ENCODE data around the gene SLC25A33. TPM values are rescaled to one million over a fixed set of nuclear protein-coding genes. Genes with fewer than 3 reads are reported as not detected.

Gene SLC25A33
- total RNA-seq, 1 donor from 2014 or later, result 6.4 TPM

DNA sequence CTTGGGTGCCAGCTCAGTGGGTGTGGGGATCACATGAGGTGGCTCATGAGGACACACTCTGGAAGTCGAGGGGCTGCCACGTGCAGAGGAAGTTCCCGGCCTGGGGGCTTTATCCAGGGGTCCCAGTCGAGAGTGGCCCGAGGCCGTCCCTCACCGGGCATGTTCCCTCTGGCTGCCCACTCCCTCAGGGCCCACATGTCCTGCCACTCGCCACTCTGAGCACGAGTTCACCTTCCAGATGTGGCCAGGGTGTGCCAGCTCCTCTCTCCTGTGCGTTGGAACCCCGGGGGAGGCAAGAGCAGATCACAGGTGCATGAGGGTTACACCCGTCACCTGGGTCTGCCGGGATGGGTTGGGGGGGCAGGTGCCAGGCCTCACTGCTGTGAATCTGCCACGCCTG, 64.0 kb downstream of the SLC25A33 start:
- Histone ChIP-seq H3K4me1 (no peaks in the 10 kb centered on the region), H3K9me3 (no peaks in the 10 kb centered on the region), H3K4me3 (no peak overlapping the region), H3K36me3 (peaks cover 0 to 19% of the 10 kb centered on the region in 2 donors), H3K27me3 (no peaks in the 10 kb centered on the region), H3K27ac (no peak overlapping the region)
- no peak for TF ChIP-seq POLR2A (IDR thresholded peaks at IDR 0.05)
- TF ChIP-seq, protein P1, sequence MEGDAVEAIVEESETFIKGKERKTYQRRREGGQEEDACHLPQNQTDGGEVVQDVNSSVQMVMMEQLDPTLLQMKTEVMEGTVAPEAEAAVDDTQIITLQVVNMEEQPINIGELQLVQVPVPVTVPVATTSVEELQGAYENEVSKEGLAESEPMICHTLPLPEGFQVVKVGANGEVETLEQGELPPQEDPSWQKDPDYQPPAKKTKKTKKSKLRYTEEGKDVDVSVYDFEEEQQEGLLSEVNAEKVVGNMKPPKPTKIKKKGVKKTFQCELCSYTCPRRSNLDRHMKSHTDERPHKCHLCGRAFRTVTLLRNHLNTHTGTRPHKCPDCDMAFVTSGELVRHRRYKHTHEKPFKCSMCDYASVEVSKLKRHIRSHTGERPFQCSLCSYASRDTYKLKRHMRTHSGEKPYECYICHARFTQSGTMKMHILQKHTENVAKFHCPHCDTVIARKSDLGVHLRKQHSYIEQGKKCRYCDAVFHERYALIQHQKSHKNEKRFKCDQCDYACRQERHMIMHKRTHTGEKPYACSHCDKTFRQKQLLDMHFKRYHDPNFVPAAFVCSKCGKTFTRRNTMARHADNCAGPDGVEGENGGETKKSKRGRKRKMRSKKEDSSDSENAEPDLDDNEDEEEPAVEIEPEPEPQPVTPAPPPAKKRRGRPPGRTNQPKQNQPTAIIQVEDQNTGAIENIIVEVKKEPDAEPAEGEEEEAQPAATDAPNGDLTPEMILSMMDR (IDR thresholded peaks at IDR 0.05), result no peak
- no peak for TF ChIP-seq POLR2AphosphoS5 (IDR thresholded peaks at IDR 0.05; ENCODE audit: insufficient read depth in 1 of 2, low read depth in 1 of 2)
- DNase-seq (ENCODE audit: extremely low spot score in 2 of 2), result no peak
- intact Hi-C loops (cut with DNase I), result no loop called here

DNA sequence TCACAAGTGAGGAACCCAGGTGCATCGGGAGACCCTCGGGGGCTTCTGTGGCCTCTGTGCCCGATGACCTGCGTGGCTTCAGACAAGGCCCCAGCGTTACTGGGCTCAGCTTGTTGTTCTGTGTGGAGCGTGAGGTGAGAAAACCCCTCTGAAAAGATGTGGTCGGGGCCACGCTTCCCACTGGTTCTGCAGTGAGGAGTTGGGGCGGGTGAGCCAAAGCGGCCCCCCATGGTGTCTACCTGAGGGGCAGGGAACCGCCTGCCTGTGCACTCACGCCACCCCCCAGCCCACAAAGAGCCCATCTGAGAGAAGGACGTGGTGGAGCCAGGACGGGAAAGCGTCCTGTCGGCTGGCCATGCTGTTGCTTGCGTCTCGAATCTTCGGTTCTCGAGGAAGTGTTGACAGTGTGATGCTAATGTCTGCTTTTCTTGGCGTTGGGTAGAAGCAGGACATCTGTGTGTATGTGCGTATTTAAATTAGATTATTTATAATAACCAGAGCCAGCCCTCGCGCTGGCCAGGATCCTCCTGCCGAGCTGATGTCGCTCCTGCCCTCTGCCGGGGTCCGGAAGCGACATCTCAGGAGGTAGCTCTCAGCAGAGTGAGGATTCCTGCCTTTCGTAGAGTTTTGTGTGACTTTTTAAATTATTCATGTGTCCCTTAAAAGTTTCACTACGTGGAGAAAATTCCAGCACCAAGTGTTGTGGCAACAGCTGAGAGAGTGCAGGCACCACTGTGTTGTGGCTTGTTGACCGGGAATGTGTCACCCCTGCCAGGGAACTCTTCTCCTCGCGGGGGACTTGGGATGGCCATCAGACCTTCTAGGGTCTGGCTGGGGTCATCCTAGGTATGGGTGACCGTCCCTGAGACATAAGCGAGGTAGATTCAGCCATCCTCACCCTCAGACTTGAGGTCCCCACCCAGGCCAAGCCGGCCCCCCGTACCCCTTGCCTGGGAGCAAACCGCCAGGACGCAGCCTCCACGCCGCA, 64.8 kb downstream of the SLC25A33 start:
- Histone ChIP-seq H3K4me3 (no peak overlapping the region), H3K27me3 (no peaks in the 10 kb centered on the region), H3K4me1 (no peaks in the 10 kb centered on the region), H3K36me3 (peaks cover 0 to 15% of the 10 kb centered on the region in 2 donors), H3K27ac (no peak overlapping the region), H3K9me3 (no peaks in the 10 kb centered on the region)
- TF ChIP-seq, protein P1 (IDR thresholded peaks at IDR 0.05), result no peak
- TF ChIP-seq POLR2A (IDR thresholded peaks at IDR 0.05) (no peak), POLR2AphosphoS5 (IDR thresholded peaks at IDR 0.05; ENCODE audit: insufficient read depth in 1 of 2, low read depth in 1 of 2) (no peak)
- intact Hi-C loops (cut with DNase I), result no loop called here
- no peak for DNase-seq (ENCODE audit: extremely low spot score in 2 of 2)

DNA sequence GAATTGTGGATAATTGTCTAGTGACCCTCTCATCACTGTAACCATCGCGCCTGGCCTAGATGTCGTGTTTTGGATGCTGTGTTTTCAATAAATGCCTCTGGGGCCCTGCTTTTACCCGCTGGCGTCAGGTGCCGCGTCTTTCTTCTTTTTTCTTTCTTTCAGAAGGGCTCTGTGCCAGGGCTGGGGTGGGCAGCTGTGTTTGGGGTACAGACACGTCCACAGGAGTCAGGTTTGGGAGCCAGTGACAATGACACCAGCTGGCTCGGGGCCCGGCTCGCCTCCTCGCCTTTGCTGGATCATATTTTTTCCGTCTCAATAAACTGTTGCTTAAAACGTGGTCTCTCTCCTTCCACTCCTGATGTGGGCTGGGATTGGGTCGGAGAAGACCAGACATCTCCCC, 65.6 kb downstream of the SLC25A33 start:
- Histone ChIP-seq H3K4me3 (no peak overlapping the region), H3K27me3 (no peaks in the 10 kb centered on the region), H3K4me1 (no peaks in the 10 kb centered on the region), H3K9me3 (no peaks in the 10 kb centered on the region), H3K27ac (no peak overlapping the region), H3K36me3 (peaks cover 0 to 19% of the 10 kb centered on the region in 2 donors)
- DNase-seq (ENCODE audit: extremely low spot score in 2 of 2), result no peak
- TF ChIP-seq, protein P1 (IDR thresholded peaks at IDR 0.05), result no peak
- TF ChIP-seq POLR2A (IDR thresholded peaks at IDR 0.05) (no peak), POLR2AphosphoS5 (IDR thresholded peaks at IDR 0.05; ENCODE audit: insufficient read depth in 1 of 2, low read depth in 1 of 2) (no peak)
- intact Hi-C loops (cut with DNase I), result no loop called here

DNA sequence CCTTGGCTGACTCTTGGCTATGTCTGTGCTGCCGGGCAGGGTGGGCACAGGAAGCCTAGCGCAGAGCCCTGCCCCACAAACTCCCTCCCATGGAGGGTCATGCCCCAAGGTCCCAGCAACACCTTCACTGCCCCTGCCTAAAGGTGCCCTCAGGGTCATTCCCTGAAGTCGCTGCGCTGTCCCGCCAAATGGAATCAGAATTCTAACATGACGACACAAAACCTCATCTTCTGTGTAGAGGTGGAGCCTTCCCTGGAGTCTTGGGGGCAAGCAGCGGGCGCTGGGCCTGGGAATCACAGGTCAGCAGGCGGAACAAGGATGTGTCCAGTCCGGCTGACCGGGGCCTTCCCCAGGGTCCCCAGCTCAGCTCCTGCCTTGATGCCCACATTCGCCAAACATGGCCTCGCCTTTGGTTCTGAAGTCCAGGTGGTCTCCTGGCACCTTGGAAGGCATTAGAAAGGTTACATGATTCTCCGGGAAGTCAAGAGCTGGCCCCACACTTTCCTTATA, 66.7 kb downstream of the SLC25A33 start:
- intact Hi-C loops (cut with DNase I), result no loop called here
- H3K36me3 ChIP-seq, result peaks cover 0 to 19% of the 10 kb centered on the region in 2 donors

More for the DNA sequence above, 66.7 kb downstream of the SLC25A33 start:
- no peak overlapping the region for H3K4me3 ChIP-seq
- H3K27me3 ChIP-seq, result no peaks in the 10 kb centered on the region
- no peaks in the 10 kb centered on the region for H3K4me1 ChIP-seq
- no peak for TF ChIP-seq POLR2AphosphoS5 (IDR thresholded peaks at IDR 0.05; ENCODE audit: insufficient read depth in 1 of 2, low read depth in 1 of 2)
- TF ChIP-seq, protein P1 (IDR thresholded peaks at IDR 0.05), result no peak
- no peak for TF ChIP-seq POLR2A (IDR thresholded peaks at IDR 0.05)
- DNase-seq (ENCODE audit: extremely low spot score in 2 of 2), result no peak
- H3K27ac ChIP-seq, result no peak overlapping the region
- H3K9me3 ChIP-seq, result no peaks in the 10 kb centered on the region
